CD14-positive monocyte (primary cell): ENCODE measurements around the gene LGSN. TPM values are rescaled to one million over a fixed set of nuclear protein-coding genes. Genes with fewer than 3 reads are reported as not detected.
A peak's percentile ranks its signal among the peaks of the same experiment; 100 is the strongest.
"Not testable (repeated sequence)": the region's sequence is repeated elsewhere in the genome, so short reads cannot be mapped to it uniquely, and the experiment has no call there.

Experiments used
- DNase-seq, 3 donors: peaks; one replicate each; pipeline ENCODE4 v3.0.0-alpha.2; 2011 to 2022
- H2AFZ ChIP-seq: 2 replicates; pipeline ENCODE4 v1.6.0; 2012; ENCODE audit warnings: mild to moderate bottlenecking, low read depth, low read length, inconsistent platforms; ENCODE audit not compliant: insufficient read depth, poor library complexity, severe bottlenecking
- H3K27ac ChIP-seq, 2 donors: 1 replicate in 1 of 2; 2 replicates in 1 of 2; pipeline ENCODE4 v1.5.1; 2012 to 2013; ENCODE audit warnings: low read length in 2 of 2, control low read depth in 1 of 2, inconsistent platforms in 1 of 2, low read depth in 1 of 2, mild to moderate bottlenecking in 1 of 2
- H3K27me3 ChIP-seq, 2 donors: one replicate each; pipeline versions ENCODE4 v1.6.0 to v1.6.1; 2011 to 2013; ENCODE audit warnings: low read length in 2 of 2; ENCODE audit not compliant: control insufficient read depth in 2 of 2, insufficient read depth in 2 of 2
- H3K36me3 ChIP-seq, 2 donors: replicated peaks in 1 of 2; 1 replicate in 1 of 2; 2 replicates in 1 of 2; pipeline versions ENCODE4 v1.5.1 to v1.6.1; 2012 to 2013; ENCODE audit warnings: low read length in 2 of 2, control low read depth in 1 of 2, inconsistent platforms in 1 of 2, mild to moderate bottlenecking in 1 of 2; ENCODE audit not compliant: insufficient read depth in 2 of 2, control insufficient read depth in 1 of 2
- H3K4me1 ChIP-seq, 2 donors: 1 replicate in 1 of 2; 2 replicates in 1 of 2; pipeline versions ENCODE4 v1.5.1 to v1.6.1; 2012 to 2013; ENCODE audit warnings: low read length in 2 of 2, control low read depth in 1 of 2, inconsistent platforms in 1 of 2, mild to moderate bottlenecking in 1 of 2, moderate library complexity in 1 of 2; ENCODE audit not compliant: insufficient read depth in 2 of 2, control insufficient read depth in 1 of 2
- H3K4me2 ChIP-seq: replicated peaks from 2 replicates; pipeline ENCODE3; 2012; ENCODE audit warnings: low read length, moderate library complexity, mild to moderate bottlenecking; ENCODE audit not compliant: poor library complexity, severe bottlenecking; ENCODE audit errors: extremely low read depth
- H3K4me3 ChIP-seq, 3 experiments: fragments of 200-600 bp in 1 of 3; sonication (generic) in 1 of 3; replicated peaks in 1 of 3; 1 replicate in 2 of 3; 2 replicates in 1 of 3; pipeline ENCODE4 v1.5.1; 2011 to 2013; ENCODE audit warnings: low read length in 3 of 3, mild to moderate bottlenecking in 3 of 3, control low read depth in 2 of 3, low read depth in 2 of 3, inconsistent platforms in 1 of 3, moderate library complexity in 1 of 3
- H3K79me2 ChIP-seq: 2 replicates; pipeline ENCODE4 v1.6.0; 2012; ENCODE audit warnings: mild to moderate bottlenecking, control low read depth, inconsistent platforms, low read length, moderate library complexity; ENCODE audit not compliant: insufficient read depth
- H3K9ac ChIP-seq: 2 replicates; pipeline ENCODE4 v1.6.0; 2017; ENCODE audit warnings: low read length, mild to moderate bottlenecking; ENCODE audit not compliant: insufficient read depth, poor library complexity, severe bottlenecking
- H3K9me3 ChIP-seq, 2 donors: replicated peaks in 1 of 2; 1 replicate in 1 of 2; 2 replicates in 1 of 2; pipeline versions ENCODE4 v1.5.1 to v1.6.1; 2012 to 2013; ENCODE audit warnings: low read length in 2 of 2, control low read depth in 1 of 2; ENCODE audit not compliant: control insufficient read depth in 1 of 2, insufficient read depth in 1 of 2
- H4K20me1 ChIP-seq: 2 replicates; pipeline ENCODE4 v1.6.0; 2012; ENCODE audit warnings: mild to moderate bottlenecking, low read length, control low read depth, moderate library complexity; ENCODE audit not compliant: insufficient read depth
- H3K27ac Mint-ChIP-seq, 7 donors: one replicate each; pipeline ENCODE4 v1.8.0; 2020; ENCODE audit warnings: mild to moderate bottlenecking in 7 of 7, mixed read lengths in 7 of 7, moderate library complexity in 6 of 7, inconsistent platforms in 2 of 7
- H3K27me3 Mint-ChIP-seq, 3 donors: one replicate each; pipeline ENCODE4 v1.8.0; 2021 to 2022; ENCODE audit warnings: low read depth in 3 of 3, mild to moderate bottlenecking in 3 of 3, mixed read lengths in 3 of 3, moderate library complexity in 3 of 3, inconsistent platforms in 1 of 3
- H3K36me3 Mint-ChIP-seq, 2 donors: one replicate each; pipeline ENCODE4 v1.8.0; 2020; ENCODE audit warnings: mixed read lengths in 2 of 2, inconsistent platforms in 1 of 2, mild to moderate bottlenecking in 1 of 2
- H3K4me1 Mint-ChIP-seq: one replicate; pipeline ENCODE4 v1.8.0; 2020; ENCODE audit warnings: mild to moderate bottlenecking, mixed read lengths
- H3K4me3 Mint-ChIP-seq, 2 donors: one replicate each; pipeline ENCODE4 v1.8.0; 2020; ENCODE audit warnings: mild to moderate bottlenecking in 2 of 2, mixed read lengths in 2 of 2, moderate library complexity in 1 of 2
- H3K9me3 Mint-ChIP-seq, 7 donors: one replicate each; pipeline ENCODE4 v1.8.0; 2020 to 2022; ENCODE audit warnings: mixed read lengths in 7 of 7, mild to moderate bottlenecking in 6 of 7, moderate library complexity in 6 of 7, inconsistent platforms in 2 of 7
- CTCF ChIP-seq: fragments of 200-600 bp; IDR thresholded peaks from one replicate; pipeline ENCODE4 v1.8.0; 2022; ENCODE audit warnings: antibody characterized with exemption, mild to moderate bottlenecking
- WGBS: methylation state at CpG from one replicate; pipeline ENCODE4 v1.1.5; 2013; ENCODE audit warnings: missing lambda C conversion rate; ENCODE audit not compliant: insufficient coverage; 5-methylcytosine and 5-hydroxymethylcytosine counted together
- intact Hi-C, 2 donors: fragments of 100-400 bp; cut with micrococcal nuclease; formaldehyde crosslinking; loops; one replicate each; pipeline versions ENCODE4 v1.15.0 to v1.15.1; 2023
- polyA plus RNA-seq, 3 donors: library from polyadenylated mRNA; depleted of rRNA in 1 of 3; unstranded in 2 of 3; stranded (reverse) in 1 of 3; fragments of 300-500 nt in 2 of 3; fragments of >200 nt in 1 of 3; fragmentation: Illumina TruSeq in 2 of 3; gene quantifications; 1 replicate in 2 of 3; 2 replicates in 1 of 3; pipeline ENCODE4 v1.2.3, GENCODE V29; 2012 to 2021

Gene LGSN
- polyA plus RNA-seq, 3 donors = not detected

- TF ChIP-seq CTCF = no peak
- H3K36me3 ChIP-seq = no peaks in the 10 kb centered on the region
- H2AFZ ChIP-seq = no peak overlapping the region
- no peak for DNase-seq
- no peak overlapping the region for H3K4me2 ChIP-seq
- H3K4me3 ChIP-seq = no peak overlapping the region
- Mint-ChIP-seq H3K9me3 (peaks cover 2 to 13% (median 10%) of the 10 kb centered on the region in 7 donors), H3K4me1 (no peaks in the 10 kb centered on the region), H3K4me3 (no peak overlapping the region), H3K27ac (peak overlapping the region in 1 of 7 donors; percentile 66), H3K36me3 (no peaks in the 10 kb centered on the region), H3K27me3 (no peaks in the 10 kb centered on the region)
- no peaks in the 10 kb centered on the region for H3K27me3 ChIP-seq
- no peak overlapping the region for H3K9ac ChIP-seq
- H3K4me1 ChIP-seq = no peaks in the 10 kb centered on the region
- intact Hi-C loops = no loop called here
- peaks cover 0 to 5% of the 10 kb centered on the region in 2 donors for H3K9me3 ChIP-seq
- H3K27ac ChIP-seq = no peak overlapping the region
- no peaks in the 10 kb centered on the region for H3K79me2 ChIP-seq
- WGBS = 100% methylated on average over 1 of the region's 3 CpGs
- no peaks in the 10 kb centered on the region for H4K20me1 ChIP-seq
These were observed 83.4 kb downstream of the LGSN start for GRCh38 chr6:63236398-63236817.

- H3K27me3 Mint-ChIP-seq, H3K27me3 ChIP-seq, H3K4me1 Mint-ChIP-seq, H4K20me1 ChIP-seq, H3K4me3 Mint-ChIP-seq, H3K4me3 ChIP-seq, H3K36me3 Mint-ChIP-seq, intact Hi-C loops, H2AFZ ChIP-seq, H3K79me2 ChIP-seq, H3K9ac ChIP-seq, H3K27ac Mint-ChIP-seq, H3K36me3 ChIP-seq, H3K4me1 ChIP-seq, H3K27ac ChIP-seq, DNase-seq, H3K4me2 ChIP-seq: not testable (repeated sequence)
- peaks cover 13 to 30% (median 25%) of the 10 kb centered on the region in 7 donors for H3K9me3 Mint-ChIP-seq
- H3K9me3 ChIP-seq = peaks cover 7 to 27% of the 10 kb centered on the region in 2 donors
- 33% methylated on average over 3 of the region's 12 CpGs for WGBS
These were observed 89.3 kb downstream of the LGSN start for GRCh38 chr6:63230511-63230910.

GRCh38 chr6:63230027-63230426, 89.8 kb downstream of the LGSN start:
- DNase-seq, H3K4me2 ChIP-seq, H3K4me1 ChIP-seq, H3K36me3 ChIP-seq, H3K4me3 ChIP-seq, H3K9ac ChIP-seq, intact Hi-C loops, H3K4me1 Mint-ChIP-seq, H3K27me3 Mint-ChIP-seq, H4K20me1 ChIP-seq, H3K4me3 Mint-ChIP-seq, H3K27ac ChIP-seq, H2AFZ ChIP-seq, H3K27ac Mint-ChIP-seq, H3K79me2 ChIP-seq, H3K36me3 Mint-ChIP-seq, H3K27me3 ChIP-seq: not testable (repeated sequence)
- peaks cover 9 to 29% (median 24%) of the 10 kb centered on the region in 7 donors for H3K9me3 Mint-ChIP-seq
- H3K9me3 ChIP-seq = peaks cover 7 to 27% of the 10 kb centered on the region in 2 donors
- 98% methylated on average over 8 of the region's 13 CpGs for WGBS

GRCh38 chr6:63227928-63228894, 91.6 kb downstream of the LGSN start:
- H4K20me1 ChIP-seq, H3K79me2 ChIP-seq, H3K9ac ChIP-seq, H3K27ac ChIP-seq, H3K27me3 ChIP-seq, H3K4me3 Mint-ChIP-seq, DNase-seq, H3K4me1 Mint-ChIP-seq, H3K36me3 Mint-ChIP-seq, H3K36me3 ChIP-seq, H3K4me2 ChIP-seq, intact Hi-C loops, H3K4me3 ChIP-seq, H2AFZ ChIP-seq, H3K27me3 Mint-ChIP-seq, H3K4me1 ChIP-seq: not testable (repeated sequence)
- WGBS = 95% methylated on average over 19 of the region's 32 CpGs
- Mint-ChIP-seq H3K9me3 (peaks cover 4 to 25% (median 21%) of the 10 kb centered on the region in 7 donors), H3K27ac (peak overlapping the region in 1 of 7 donors; percentile 8)
- H3K9me3 ChIP-seq = peaks cover 7 to 27% of the 10 kb centered on the region in 2 donors
